ENCODE data around the gene STPG2.
"Not testable (repeated sequence)": the region's sequence is repeated elsewhere in the genome, so short reads cannot be mapped to it uniquely, and the experiment has no call there.

GRCh38 chr4:97903436-97904189 is 239.7 kb downstream of the STPG2 start:
- TF ChIP-seq EZH2 (IDR thresholded peaks at IDR 0.05; ENCODE audit: insufficient read depth, poor library complexity, severe bottlenecking); EZH2phosphoT487 (IDR thresholded peaks at IDR 0.05; ENCODE audit: insufficient read depth, low read depth): not testable (repeated sequence)
